GM23338 (cell line): Measurements from ENCODE around the gene MRPS5. TPM values are rescaled to one million over a fixed set of nuclear protein-coding genes. Genes with fewer than 3 reads are reported as not detected.

Experiments
- ATAC-seq: fragments of 200-7000 bp; cut with Tn5 transposase; 3 replicates; pipeline ENCODE4 v1.9.1; 2020
- DNase-seq: peaks from one replicate; pipeline ENCODE4 v3.0.0-alpha.2; 2015; ENCODE audit warnings: low spot score
- H2AFZ ChIP-seq: fragments of 200-600 bp; sonication (generic); 2 replicates; pipeline ENCODE4 v1.8.0; 2016; ENCODE audit warnings: antibody characterized with exemption, mild to moderate bottlenecking, moderate library complexity
- H3F3A ChIP-seq: fragments of 200-600 bp; sonication (generic); replicated peaks from 2 replicates; pipeline ENCODE4 v1.8.0; 2017; ENCODE audit warnings: antibody characterized with exemption, mixed run types, low read depth
- H3K27ac ChIP-seq: fragments of 200-600 bp; sonication (generic); 2 replicates; pipeline ENCODE4 v1.6.1; 2016; ENCODE audit warnings: low read depth
- H3K27me3 ChIP-seq: fragments of 200-600 bp; sonication (generic); 2 replicates; pipeline ENCODE4 v1.8.0; 2016; ENCODE audit warnings: mild to moderate bottlenecking, mixed run types, moderate library complexity; ENCODE audit not compliant: insufficient read depth
- H3K36me3 ChIP-seq: fragments of 200-600 bp; sonication (generic); 2 replicates; pipeline ENCODE4 v1.8.0; 2016; ENCODE audit warnings: mild to moderate bottlenecking; ENCODE audit not compliant: insufficient read depth
- H3K4me1 ChIP-seq: fragments of 200-600 bp; sonication (generic); 2 replicates; pipeline ENCODE4 v1.8.0; 2016; ENCODE audit warnings: mild to moderate bottlenecking, moderate library complexity; ENCODE audit not compliant: insufficient read depth
- H3K4me2 ChIP-seq: fragments of 200-600 bp; sonication (generic); 2 replicates; pipeline ENCODE4 v1.7.1; 2017; ENCODE audit warnings: mixed run types
- H3K4me3 ChIP-seq: fragments of 200-600 bp; sonication (generic); 2 replicates; pipeline ENCODE4 v1.6.1; 2016; ENCODE audit warnings: mixed run types
- H3K79me2 ChIP-seq: fragments of 200-600 bp; sonication (generic); replicated peaks from 2 replicates; pipeline ENCODE4 v1.8.0; 2017; ENCODE audit warnings: mild to moderate bottlenecking; ENCODE audit not compliant: insufficient read depth
- H3K9me2 ChIP-seq: fragments of 200-600 bp; sonication (generic); 2 replicates; pipeline ENCODE4 v1.8.0; 2017; ENCODE audit not compliant: insufficient read depth
- H4K20me1 ChIP-seq: fragments of 200-600 bp; sonication (generic); replicated peaks from 2 replicates; pipeline ENCODE4 v1.8.0; 2017; ENCODE audit warnings: mild to moderate bottlenecking; ENCODE audit not compliant: insufficient read depth
- H3K27ac Mint-ChIP-seq: 2 replicates; pipeline ENCODE4 v1.8.0; 2020; ENCODE audit warnings: inconsistent platforms, mild to moderate bottlenecking, moderate library complexity, mixed read lengths
- H3K27me3 Mint-ChIP-seq: 3 replicates; pipeline ENCODE4 v1.8.0; 2022; ENCODE audit warnings: low read depth, mild to moderate bottlenecking, moderate library complexity, mixed read lengths, inconsistent platforms; ENCODE audit not compliant: insufficient read depth, poor library complexity
- H3K36me3 Mint-ChIP-seq: 3 replicates; pipeline ENCODE4 v1.8.0; 2021; ENCODE audit warnings: low read depth, mild to moderate bottlenecking, inconsistent platforms, moderate library complexity, mixed read lengths
- H3K4me1 Mint-ChIP-seq: 3 replicates; pipeline ENCODE4 v1.8.0; 2020; ENCODE audit warnings: mild to moderate bottlenecking, inconsistent platforms, mixed read lengths
- H3K4me3 Mint-ChIP-seq: 3 replicates; pipeline ENCODE4 v1.8.0; 2021; ENCODE audit warnings: moderate library complexity, mild to moderate bottlenecking, inconsistent platforms, mixed read lengths
- H3K9me3 Mint-ChIP-seq: 3 replicates; pipeline ENCODE4 v1.8.0; 2020; ENCODE audit warnings: moderate library complexity, mild to moderate bottlenecking, inconsistent platforms, mixed read lengths
- CREB1 ChIP-seq: fragments of 250-450 bp; sonication (Bioruptor Pico); IDR thresholded peaks from 2 replicates; pipeline ENCODE4 v1.5.0; 2020; ENCODE audit warnings: low read depth, mild to moderate bottlenecking, moderate library complexity
- EZH2 ChIP-seq: fragments of 200-600 bp; sonication (generic); IDR thresholded peaks from one replicate; pipeline ENCODE4 v1.8.0; 2017; ENCODE audit warnings: antibody characterized with exemption, mild to moderate bottlenecking, low read depth; ENCODE audit not compliant: unreplicated experiment
- EZH2phosphoT487 ChIP-seq: fragments of 200-600 bp; sonication (generic); IDR thresholded peaks from one replicate; pipeline ENCODE4 v1.8.1; 2018; ENCODE audit warnings: antibody characterized with exemption; ENCODE audit not compliant: unreplicated experiment
- JUNB ChIP-seq: IDR thresholded peaks from one replicate; pipeline ENCODE4 v1.6.1; 2016; ENCODE audit warnings: antibody characterized with exemption; ENCODE audit not compliant: unreplicated experiment
- NANOG ChIP-seq: IDR thresholded peaks from 2 replicates; pipeline ENCODE4 v1.6.1; 2016; ENCODE audit warnings: antibody characterized with exemption, borderline replicate concordance
- POLR2AphosphoS5 ChIP-seq: IDR thresholded peaks from 2 replicates; pipeline ENCODE4 v1.6.1; 2016; ENCODE audit warnings: antibody characterized with exemption, low read depth
- REST ChIP-seq: IDR thresholded peaks from one replicate; pipeline ENCODE4 v1.6.1; 2018; ENCODE audit warnings: antibody characterized with exemption; ENCODE audit not compliant: unreplicated experiment
- STAT1 ChIP-seq: IDR thresholded peaks from one replicate; pipeline ENCODE4 v1.6.1; 2016; ENCODE audit warnings: antibody characterized with exemption; ENCODE audit not compliant: unreplicated experiment
- ZNF114 ChIP-seq: fragments of 250-450 bp; sonication (Bioruptor Pico); IDR thresholded peaks from 2 replicates; pipeline ENCODE4 v1.5.0; 2020; ENCODE audit warnings: mild to moderate bottlenecking, moderate library complexity
- ZNF331 ChIP-seq: fragments of 250-450 bp; sonication (Bioruptor Pico); IDR thresholded peaks from 2 replicates; pipeline ENCODE4 v1.5.0; 2020; ENCODE audit warnings: low read depth, mild to moderate bottlenecking, moderate library complexity
- polyA plus RNA-seq: library from polyadenylated mRNA; unstranded; fragments of >200 nt; fragmentation: Nextera tagmentation; extraction: Ambion mirVana; gene quantifications from 2 replicates; pipeline ENCODE4 v1.2.1, GENCODE V29; 2016
- total RNA-seq: library from RNA; depleted of rRNA; stranded (reverse); fragments of >200 nt; shearing (Covaris generic); gene quantifications from 2 replicates; pipeline ENCODE4 v1.2.3, GENCODE V29; 2014
- TF ChIP-seq, protein P1 (sequence below): fragments of 250-450 bp; sonication (Bioruptor Pico); IDR thresholded peaks from 2 replicates; pipeline ENCODE4 v1.5.0; 2020; ENCODE audit warnings: mild to moderate bottlenecking, moderate library complexity
- TF ChIP-seq, protein P2 (sequence below), 2 experiments: fragments of 200-600 bp in 1 of 2; sonication (generic) in 1 of 2; conservative IDR thresholded peaks; 2 replicates each; pipeline versions ENCODE4 v1.5.1 to v1.6.1; 2016 to 2017; ENCODE audit warnings: antibody characterized with exemption in 2 of 2, low read depth in 2 of 2, mild to moderate bottlenecking in 2 of 2, moderate library complexity in 1 of 2
- TF ChIP-seq, protein P3 (sequence below): IDR thresholded peaks from 2 replicates; pipeline ENCODE4 v1.6.1; 2016; ENCODE audit warnings: antibody characterized with exemption

The MRPS5 gene
- total and polyA plus RNA-seq, 2 experiments from 2014 or later, result 51.9 to 79.0 TPM

DNA sequence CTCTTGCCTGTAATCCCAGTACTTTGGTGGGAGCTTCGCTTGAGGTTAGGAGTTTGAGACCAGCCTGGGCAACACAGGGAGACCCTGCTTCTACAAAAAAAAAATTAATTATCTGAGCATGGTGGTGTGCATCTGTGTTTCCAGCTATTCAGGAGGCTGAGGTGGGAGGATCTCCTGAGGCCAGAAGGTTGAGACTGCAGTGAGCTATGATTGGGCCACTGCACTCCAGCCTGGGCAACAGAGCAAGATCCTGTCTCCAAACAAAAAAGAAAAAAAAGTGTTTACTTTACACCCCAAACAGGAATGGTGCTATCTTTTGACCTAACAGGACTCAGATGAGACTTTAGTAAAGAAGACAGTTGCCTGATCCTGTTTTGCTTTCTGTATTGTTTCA, 60.5 kb downstream of the MRPS5 start:
- ATAC-seq, result no peak
- Histone ChIP-seq H3K4me3 (no peak overlapping the region), H3K79me2 (no peaks in the 10 kb centered on the region), H3K4me1 (peaks cover 21% of the 10 kb centered on the region), H2AFZ (no peak overlapping the region; the same call in 1 of the 2 replicates), H3F3A (no peaks in the 10 kb centered on the region), H3K27me3 (no peaks in the 10 kb centered on the region), H4K20me1 (no peaks in the 10 kb centered on the region), H3K9me2 (no peaks in the 10 kb centered on the region), H3K27ac (no peak overlapping the region), H3K36me3 (no peaks in the 10 kb centered on the region), H3K4me2 (no peak overlapping the region)
- Mint-ChIP-seq H3K36me3 (no peaks in the 10 kb centered on the region), H3K4me3 (no peak overlapping the region), H3K27ac (no peak overlapping the region), H3K9me3 (no peaks in the 10 kb centered on the region), H3K27me3 (peaks cover 27% of the 10 kb centered on the region), H3K4me1 (peaks cover 18% of the 10 kb centered on the region)
- DNase-seq, result no peak
- TF ChIP-seq NANOG, result no peak
- no peak for TF ChIP-seq POLR2AphosphoS5
- no peak for TF ChIP-seq ZNF114 (CRISPR knock-in tag)
- no peak for TF ChIP-seq REST
- no peak for TF ChIP-seq EZH2phosphoT487
- TF ChIP-seq, protein P1, sequence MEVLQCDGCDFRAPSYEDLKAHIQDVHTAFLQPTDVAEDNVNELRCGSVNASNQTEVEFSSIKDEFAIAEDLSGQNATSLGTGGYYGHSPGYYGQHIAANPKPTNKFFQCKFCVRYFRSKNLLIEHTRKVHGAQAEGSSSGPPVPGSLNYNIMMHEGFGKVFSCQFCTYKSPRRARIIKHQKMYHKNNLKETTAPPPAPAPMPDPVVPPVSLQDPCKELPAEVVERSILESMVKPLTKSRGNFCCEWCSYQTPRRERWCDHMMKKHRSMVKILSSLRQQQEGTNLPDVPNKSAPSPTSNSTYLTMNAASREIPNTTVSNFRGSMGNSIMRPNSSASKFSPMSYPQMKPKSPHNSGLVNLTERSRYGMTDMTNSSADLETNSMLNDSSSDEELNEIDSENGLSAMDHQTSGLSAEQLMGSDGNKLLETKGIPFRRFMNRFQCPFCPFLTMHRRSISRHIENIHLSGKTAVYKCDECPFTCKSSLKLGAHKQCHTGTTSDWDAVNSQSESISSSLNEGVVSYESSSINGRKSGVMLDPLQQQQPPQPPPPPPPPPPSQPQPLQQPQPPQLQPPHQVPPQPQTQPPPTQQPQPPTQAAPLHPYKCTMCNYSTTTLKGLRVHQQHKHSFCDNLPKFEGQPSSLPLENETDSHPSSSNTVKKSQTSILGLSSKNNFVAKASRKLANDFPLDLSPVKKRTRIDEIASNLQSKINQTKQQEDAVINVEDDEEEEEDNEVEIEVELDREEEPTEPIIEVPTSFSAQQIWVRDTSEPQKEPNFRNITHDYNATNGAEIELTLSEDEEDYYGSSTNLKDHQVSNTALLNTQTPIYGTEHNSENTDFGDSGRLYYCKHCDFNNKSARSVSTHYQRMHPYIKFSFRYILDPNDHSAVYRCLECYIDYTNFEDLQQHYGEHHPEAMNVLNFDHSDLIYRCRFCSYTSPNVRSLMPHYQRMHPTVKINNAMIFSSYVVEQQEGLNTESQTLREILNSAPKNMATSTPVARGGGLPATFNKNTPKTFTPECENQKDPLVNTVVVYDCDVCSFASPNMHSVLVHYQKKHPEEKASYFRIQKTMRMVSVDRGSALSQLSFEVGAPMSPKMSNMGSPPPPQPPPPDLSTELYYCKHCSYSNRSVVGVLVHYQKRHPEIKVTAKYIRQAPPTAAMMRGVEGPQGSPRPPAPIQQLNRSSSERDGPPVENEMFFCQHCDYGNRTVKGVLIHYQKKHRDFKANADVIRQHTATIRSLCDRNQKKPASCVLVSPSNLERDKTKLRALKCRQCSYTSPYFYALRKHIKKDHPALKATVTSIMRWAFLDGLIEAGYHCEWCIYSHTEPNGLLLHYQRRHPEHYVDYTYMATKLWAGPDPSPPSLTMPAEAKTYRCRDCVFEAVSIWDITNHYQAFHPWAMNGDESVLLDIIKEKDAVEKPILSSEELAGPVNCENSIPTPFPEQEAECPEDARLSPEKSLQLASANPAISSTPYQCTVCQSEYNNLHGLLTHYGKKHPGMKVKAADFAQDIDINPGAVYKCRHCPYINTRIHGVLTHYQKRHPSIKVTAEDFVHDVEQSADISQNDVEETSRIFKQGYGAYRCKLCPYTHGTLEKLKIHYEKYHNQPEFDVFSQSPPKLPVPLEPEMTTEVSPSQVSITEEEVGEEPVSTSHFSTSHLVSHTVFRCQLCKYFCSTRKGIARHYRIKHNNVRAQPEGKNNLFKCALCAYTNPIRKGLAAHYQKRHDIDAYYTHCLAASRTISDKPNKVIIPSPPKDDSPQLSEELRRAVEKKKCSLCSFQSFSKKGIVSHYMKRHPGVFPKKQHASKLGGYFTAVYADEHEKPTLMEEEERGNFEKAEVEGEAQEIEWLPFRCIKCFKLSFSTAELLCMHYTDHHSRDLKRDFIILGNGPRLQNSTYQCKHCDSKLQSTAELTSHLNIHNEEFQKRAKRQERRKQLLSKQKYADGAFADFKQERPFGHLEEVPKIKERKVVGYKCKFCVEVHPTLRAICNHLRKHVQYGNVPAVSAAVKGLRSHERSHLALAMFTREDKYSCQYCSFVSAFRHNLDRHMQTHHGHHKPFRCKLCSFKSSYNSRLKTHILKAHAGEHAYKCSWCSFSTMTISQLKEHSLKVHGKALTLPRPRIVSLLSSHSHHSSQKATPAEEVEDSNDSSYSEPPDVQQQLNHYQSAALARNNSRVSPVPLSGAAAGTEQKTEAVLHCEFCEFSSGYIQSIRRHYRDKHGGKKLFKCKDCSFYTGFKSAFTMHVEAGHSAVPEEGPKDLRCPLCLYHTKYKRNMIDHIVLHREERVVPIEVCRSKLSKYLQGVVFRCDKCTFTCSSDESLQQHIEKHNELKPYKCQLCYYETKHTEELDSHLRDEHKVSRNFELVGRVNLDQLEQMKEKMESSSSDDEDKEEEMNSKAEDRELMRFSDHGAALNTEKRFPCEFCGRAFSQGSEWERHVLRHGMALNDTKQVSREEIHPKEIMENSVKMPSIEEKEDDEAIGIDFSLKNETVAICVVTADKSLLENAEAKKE, result no peak
- no peak for TF ChIP-seq EZH2
- no peak for TF ChIP-seq ZNF331 (CRISPR knock-in tag)
- no peak for TF ChIP-seq JUNB
- no peak for TF ChIP-seq CREB1
- TF ChIP-seq, protein P2, sequence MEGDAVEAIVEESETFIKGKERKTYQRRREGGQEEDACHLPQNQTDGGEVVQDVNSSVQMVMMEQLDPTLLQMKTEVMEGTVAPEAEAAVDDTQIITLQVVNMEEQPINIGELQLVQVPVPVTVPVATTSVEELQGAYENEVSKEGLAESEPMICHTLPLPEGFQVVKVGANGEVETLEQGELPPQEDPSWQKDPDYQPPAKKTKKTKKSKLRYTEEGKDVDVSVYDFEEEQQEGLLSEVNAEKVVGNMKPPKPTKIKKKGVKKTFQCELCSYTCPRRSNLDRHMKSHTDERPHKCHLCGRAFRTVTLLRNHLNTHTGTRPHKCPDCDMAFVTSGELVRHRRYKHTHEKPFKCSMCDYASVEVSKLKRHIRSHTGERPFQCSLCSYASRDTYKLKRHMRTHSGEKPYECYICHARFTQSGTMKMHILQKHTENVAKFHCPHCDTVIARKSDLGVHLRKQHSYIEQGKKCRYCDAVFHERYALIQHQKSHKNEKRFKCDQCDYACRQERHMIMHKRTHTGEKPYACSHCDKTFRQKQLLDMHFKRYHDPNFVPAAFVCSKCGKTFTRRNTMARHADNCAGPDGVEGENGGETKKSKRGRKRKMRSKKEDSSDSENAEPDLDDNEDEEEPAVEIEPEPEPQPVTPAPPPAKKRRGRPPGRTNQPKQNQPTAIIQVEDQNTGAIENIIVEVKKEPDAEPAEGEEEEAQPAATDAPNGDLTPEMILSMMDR (conservative IDR thresholded peaks at IDR 0.05; ENCODE audit: low read depth in 2 of 2), result no peak
- TF ChIP-seq, protein P3, sequence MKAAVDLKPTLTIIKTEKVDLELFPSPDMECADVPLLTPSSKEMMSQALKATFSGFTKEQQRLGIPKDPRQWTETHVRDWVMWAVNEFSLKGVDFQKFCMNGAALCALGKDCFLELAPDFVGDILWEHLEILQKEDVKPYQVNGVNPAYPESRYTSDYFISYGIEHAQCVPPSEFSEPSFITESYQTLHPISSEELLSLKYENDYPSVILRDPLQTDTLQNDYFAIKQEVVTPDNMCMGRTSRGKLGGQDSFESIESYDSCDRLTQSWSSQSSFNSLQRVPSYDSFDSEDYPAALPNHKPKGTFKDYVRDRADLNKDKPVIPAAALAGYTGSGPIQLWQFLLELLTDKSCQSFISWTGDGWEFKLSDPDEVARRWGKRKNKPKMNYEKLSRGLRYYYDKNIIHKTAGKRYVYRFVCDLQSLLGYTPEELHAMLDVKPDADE, result no peak
- no peak for TF ChIP-seq STAT1
